Naive thymus-derived CD4-positive, alpha-beta T cell (primary cell): ENCODE data around the gene ABCA1. TPM values are rescaled to one million over a fixed set of nuclear protein-coding genes. Genes with fewer than 3 reads are reported as not detected.
A peak's percentile ranks its signal among the peaks of the same experiment; 100 is the strongest.

Experiments used
- ATAC-seq: fragments of 150-1000 bp; cut with Tn5 transposase; 2 replicates; pipeline ENCODE4 v1.10.0; 2021; ENCODE audit warnings: mild to moderate bottlenecking, moderate library complexity
- CTCF ChIA-PET: fragments of 350-600 bp; sonication (Branson Sonifier 250); formaldehyde crosslinking; loops from one replicate; lab custom pipeline; 2021; ENCODE audit warnings: antibody characterized with exemption; lab: Charles Lee
- POLR2A ChIA-PET: fragments of 350-600 bp; sonication (Branson Sonifier 250); formaldehyde crosslinking; loops from one replicate; lab custom pipeline; 2021; ENCODE audit warnings: antibody characterized with exemption, inconsistent platforms; lab: Charles Lee
- DNase-seq, 9 donors: peaks; one replicate each; pipeline versions ENCODE4 v3.0.0 to v3.0.0-alpha.2; 2020 to 2022; ENCODE audit warnings: mixed read lengths in 1 of 9
- H3K27ac ChIP-seq: one replicate; pipeline ENCODE4 v1.7.0; 2013; ENCODE audit warnings: mild to moderate bottlenecking, low read depth, low read length, moderate library complexity
- H3K27me3 ChIP-seq, 2 donors: one replicate each; pipeline ENCODE4 v1.7.0; 2013; ENCODE audit warnings: low read length in 2 of 2, mild to moderate bottlenecking in 2 of 2, moderate library complexity in 2 of 2; ENCODE audit not compliant: control insufficient read depth in 2 of 2, insufficient read depth in 2 of 2
- H3K36me3 ChIP-seq, 3 experiments: 1 replicate in 2 of 3; 2 replicates in 1 of 3; pipeline ENCODE4 v1.7.0; 2013; ENCODE audit warnings: low read length in 3 of 3, mild to moderate bottlenecking in 3 of 3, moderate library complexity in 1 of 3; ENCODE audit not compliant: insufficient read depth in 3 of 3, control insufficient read depth in 2 of 3
- H3K4me1 ChIP-seq, 2 donors: one replicate each; pipeline ENCODE4 v1.7.0; 2013; ENCODE audit warnings: low read length in 2 of 2, mild to moderate bottlenecking in 2 of 2, moderate library complexity in 1 of 2; ENCODE audit not compliant: control insufficient read depth in 2 of 2, insufficient read depth in 2 of 2
- H3K4me3 ChIP-seq: 2 replicates; pipeline ENCODE4 v1.7.0; 2013; ENCODE audit warnings: mild to moderate bottlenecking, low read length
- H3K9me3 ChIP-seq, 3 experiments: 1 replicate in 2 of 3; 2 replicates in 1 of 3; pipeline ENCODE4 v1.7.0; 2013; ENCODE audit warnings: low read length in 3 of 3; ENCODE audit not compliant: control insufficient read depth in 2 of 3
- H3K27ac Mint-ChIP-seq, 9 donors: one replicate each; pipeline ENCODE4 v1.8.0; 2020 to 2022; ENCODE audit warnings: mixed read lengths in 9 of 9, mild to moderate bottlenecking in 8 of 9, moderate library complexity in 5 of 9, inconsistent platforms in 2 of 9
- H3K27me3 Mint-ChIP-seq, 5 donors: one replicate each; pipeline ENCODE4 v1.8.0; 2021 to 2022; ENCODE audit warnings: mixed read lengths in 5 of 5, mild to moderate bottlenecking in 1 of 5
- H3K36me3 Mint-ChIP-seq, 5 donors: one replicate each; pipeline ENCODE4 v1.8.0; 2020 to 2022; ENCODE audit warnings: mixed read lengths in 5 of 5, mild to moderate bottlenecking in 3 of 5, inconsistent platforms in 1 of 5
- H3K4me1 Mint-ChIP-seq, 7 donors: one replicate each; pipeline ENCODE4 v1.8.0; 2020 to 2022; ENCODE audit warnings: mixed read lengths in 7 of 7, mild to moderate bottlenecking in 3 of 7, inconsistent platforms in 1 of 7
- H3K4me3 Mint-ChIP-seq, 10 donors: one replicate each; pipeline ENCODE4 v1.8.0; 2020 to 2022; ENCODE audit warnings: mild to moderate bottlenecking in 10 of 10, mixed read lengths in 10 of 10, moderate library complexity in 6 of 10, inconsistent platforms in 2 of 10
- H3K9me3 Mint-ChIP-seq, 11 donors: one replicate each; pipeline ENCODE4 v1.8.0; 2020 to 2022; ENCODE audit warnings: mixed read lengths in 11 of 11, mild to moderate bottlenecking in 4 of 11, inconsistent platforms in 1 of 11, moderate library complexity in 1 of 11
- intact Hi-C, 2 donors: fragments of 100-400 bp; cut with micrococcal nuclease; formaldehyde crosslinking; loops; one replicate each; pipeline ENCODE4 v1.15.1; 2023
- polyA plus RNA-seq, 2 donors: library from polyadenylated mRNA; unstranded; fragments of 300-500 nt; fragmentation: Illumina TruSeq; gene quantifications; one replicate each; pipeline ENCODE4 v1.2.3, GENCODE V29; 2021
- total RNA-seq, 6 experiments: library from RNA in 5 of 6; stranded (reverse) in 5 of 6; gene quantifications; 1 replicate in 5 of 6; 2 replicates in 1 of 6; pipeline ENCODE4 v1.2.3 and lab custom pipeline; 2021 to 2026

Gene ABCA1
- total and polyA plus RNA-seq, 7 experiments from 2014 or later, result 0.25 to 19.4 (median 1.0) TPM

GRCh38 chr9:104808035-104808614 is 119.8 kb downstream of the ABCA1 start:
- Histone ChIP-seq H3K4me3 (no peak overlapping the region), H3K4me1 (no peaks in the 10 kb centered on the region), H3K36me3 (peaks cover 0 to 60% (median 5%) of the 10 kb centered on the region in 3 experiments), H3K27me3 (no peaks in the 10 kb centered on the region), H3K27ac (no peak overlapping the region), H3K9me3 (no peaks in the 10 kb centered on the region)
- POLR2A ChIA-PET, result no interaction called here
- no peaks in the 10 kb centered on the region for H3K9me3 Mint-ChIP-seq
- CTCF ChIA-PET, result no interaction called here
- H3K4me1 Mint-ChIP-seq, result no peaks in the 10 kb centered on the region
- no peaks in the 10 kb centered on the region for H3K27me3 Mint-ChIP-seq
- peak overlapping the region in 2 of 9 donors; percentile 1 to 11 for H3K27ac Mint-ChIP-seq
- no peak overlapping the region for H3K4me3 Mint-ChIP-seq
- intact Hi-C loops, result loop anchor here in 1 of 2 donors (1.0 kb wide), 1 partner anchor 607 kb away; no protein-coding TSS in a partner anchor
- peaks cover 0 to 58% (median 19%) of the 10 kb centered on the region in 5 donors for H3K36me3 Mint-ChIP-seq
- ATAC-seq (no peak), DNase-seq (no peak)

- Histone ChIP-seq H3K4me1 (no peaks in the 10 kb centered on the region), H3K36me3 (peaks cover 0 to 62% (median 9%) of the 10 kb centered on the region in 3 experiments), H3K9me3 (no peaks in the 10 kb centered on the region), H3K4me3 (no peak overlapping the region), H3K27me3 (no peaks in the 10 kb centered on the region), H3K27ac (no peak overlapping the region)
- no peak for DNase-seq
- CTCF ChIA-PET, result no interaction called here
- peaks cover 0 to 54% (median 20%) of the 10 kb centered on the region in 5 donors for H3K36me3 Mint-ChIP-seq
- no peaks in the 10 kb centered on the region for H3K27me3 Mint-ChIP-seq
- POLR2A ChIA-PET, result no interaction called here
- no peaks in the 10 kb centered on the region for H3K9me3 Mint-ChIP-seq
- intact Hi-C loops, result no loop called here
- no peak overlapping the region for H3K4me3 Mint-ChIP-seq
- H3K27ac Mint-ChIP-seq, result no peak overlapping the region
- no peaks in the 10 kb centered on the region for H3K4me1 Mint-ChIP-seq
- ATAC-seq, result no peak
Observed at GRCh38 chr9:104805441-104805840, 122.5 kb downstream of the ABCA1 start.

- POLR2A ChIA-PET, result no interaction called here
- peaks cover 0 to 62% (median 13%) of the 10 kb centered on the region in 3 experiments for H3K36me3 ChIP-seq
- H3K27me3 ChIP-seq, result no peaks in the 10 kb centered on the region
- H3K27ac Mint-ChIP-seq, result peak overlapping the region in 1 of 9 donors; percentile 16
- H3K27me3 Mint-ChIP-seq, result no peaks in the 10 kb centered on the region
- CTCF ChIA-PET, result no interaction called here
- intact Hi-C loops, result no loop called here
- H3K4me1 ChIP-seq, result no peaks in the 10 kb centered on the region
- H3K36me3 Mint-ChIP-seq, result peaks cover 0 to 57% (median 20%) of the 10 kb centered on the region in 5 donors
- ATAC-seq (no peak), DNase-seq (no peak)
- no peaks in the 10 kb centered on the region for H3K9me3 Mint-ChIP-seq
- no peaks in the 10 kb centered on the region for H3K9me3 ChIP-seq
- H3K27ac ChIP-seq, result no peak overlapping the region
- no peaks in the 10 kb centered on the region for H3K4me1 Mint-ChIP-seq
- H3K4me3 Mint-ChIP-seq, result no peak overlapping the region
- H3K4me3 ChIP-seq, result no peak overlapping the region
Observed at GRCh38 chr9:104802906-104803305, 125.0 kb downstream of the ABCA1 start.

- H3K4me1 Mint-ChIP-seq, result no peaks in the 10 kb centered on the region
- no peaks in the 10 kb centered on the region for H3K27me3 Mint-ChIP-seq
- ATAC-seq (no peak), DNase-seq (no peak)
- H3K27ac ChIP-seq, result no peak overlapping the region
- no peak overlapping the region for H3K27ac Mint-ChIP-seq
- H3K4me3 ChIP-seq, result no peak overlapping the region
- H3K4me1 ChIP-seq, result no peaks in the 10 kb centered on the region
- H3K36me3 ChIP-seq, result peaks cover 0 to 68% (median 13%) of the 10 kb centered on the region in 3 experiments
- no peaks in the 10 kb centered on the region for H3K27me3 ChIP-seq
- no peaks in the 10 kb centered on the region for H3K9me3 ChIP-seq
- intact Hi-C loops, result no loop called here
- no peaks in the 10 kb centered on the region for H3K9me3 Mint-ChIP-seq
- ChIA-PET CTCF (no interaction called here), POLR2A (no interaction called here)
- H3K36me3 Mint-ChIP-seq, result peaks cover 0 to 63% (median 20%) of the 10 kb centered on the region in 5 donors
- no peak overlapping the region for H3K4me3 Mint-ChIP-seq
Observed at GRCh38 chr9:104802110-104802509, 125.8 kb downstream of the ABCA1 start.

GRCh38 chr9:104800068-104800785 is 127.7 kb downstream of the ABCA1 start:
- peaks cover 0 to 65% (median 24%) of the 10 kb centered on the region in 5 donors for H3K36me3 Mint-ChIP-seq
- peaks cover 0 to 61% (median 13%) of the 10 kb centered on the region in 3 experiments for H3K36me3 ChIP-seq
- H3K27me3 ChIP-seq, result no peaks in the 10 kb centered on the region
- no peak overlapping the region for H3K27ac ChIP-seq
- intact Hi-C loops, result no loop called here
- DNase-seq (no peak), ATAC-seq (no peak)
- H3K4me3 ChIP-seq, result no peak overlapping the region
- no peak overlapping the region for H3K4me3 Mint-ChIP-seq
- H3K9me3 ChIP-seq, result no peaks in the 10 kb centered on the region
- H3K27ac Mint-ChIP-seq, result no peak overlapping the region
- CTCF ChIA-PET, result no interaction called here
- no peaks in the 10 kb centered on the region for H3K9me3 Mint-ChIP-seq
- H3K4me1 Mint-ChIP-seq, result no peaks in the 10 kb centered on the region
- H3K4me1 ChIP-seq, result no peaks in the 10 kb centered on the region
- H3K27me3 Mint-ChIP-seq, result no peaks in the 10 kb centered on the region
- POLR2A ChIA-PET, result no interaction called here

GRCh38 chr9:104798209-104798995 is 129.6 kb downstream of the ABCA1 start:
- Mint-ChIP-seq H3K4me1 (peaks cover 0 to 2% (median 0%) of the 10 kb centered on the region in 7 donors), H3K4me3 (no peak overlapping the region), H3K27ac (peak overlapping the region in 1 of 9 donors; percentile 34), H3K9me3 (no peaks in the 10 kb centered on the region), H3K27me3 (no peaks in the 10 kb centered on the region), H3K36me3 (peaks cover 0 to 71% (median 32%) of the 10 kb centered on the region in 5 donors)
- Histone ChIP-seq H3K4me3 (no peak overlapping the region), H3K9me3 (no peaks in the 10 kb centered on the region), H3K27ac (no peak overlapping the region), H3K36me3 (peaks cover 0 to 65% (median 8%) of the 10 kb centered on the region in 3 experiments), H3K4me1 (no peaks in the 10 kb centered on the region), H3K27me3 (no peaks in the 10 kb centered on the region)
- CTCF ChIA-PET, result no interaction called here
- ATAC-seq (no peak), DNase-seq (no peak)
- intact Hi-C loops, result no loop called here
- POLR2A ChIA-PET, result no interaction called here
